Heart right ventricle (tissue), 16 donors: ENCODE measurements around the gene BHLHE41. TPM values are rescaled to one million over a fixed set of nuclear protein-coding genes. Genes with fewer than 3 reads are reported as not detected.
A peak's percentile ranks its signal among the peaks of the same experiment; 100 is the strongest.

Source experiments
- ATAC-seq, 8 donors: fragments of 200-7000 bp; cut with Tn5 transposase; one replicate each; pipeline ENCODE4 v1.9.1; 2020; ENCODE audit warnings: mild to moderate bottlenecking in 8 of 8, moderate library complexity in 8 of 8, moderate number of reproducible peaks in 1 of 8
- DNase-seq, 2 donors: peaks; one replicate each; pipeline ENCODE4 v3.0.0-alpha.2; 2020
- H3K27ac ChIP-seq, 10 donors: fragments of 200-600 bp; sonication (generic) in 2 of 10; one replicate each; pipeline versions ENCODE4 v1.5.0 to v1.8.0; 2020 to 2022; ENCODE audit warnings: mild to moderate bottlenecking in 3 of 10
- H3K27me3 ChIP-seq, 7 donors: fragments of 200-600 bp; one replicate each; pipeline ENCODE4 v1.8.0; 2021 to 2022; ENCODE audit warnings: mild to moderate bottlenecking in 2 of 7
- H3K36me3 ChIP-seq, 9 donors: fragments of 200-600 bp; sonication (generic) in 1 of 9; one replicate each; pipeline versions ENCODE4 v1.5.0 to v1.8.0; 2020 to 2022; ENCODE audit warnings: mild to moderate bottlenecking in 2 of 9
- H3K4me1 ChIP-seq, 9 donors: fragments of 200-600 bp; sonication (generic) in 1 of 9; one replicate each; pipeline versions ENCODE4 v1.5.0 to v1.8.0; 2020 to 2022; ENCODE audit warnings: mild to moderate bottlenecking in 4 of 9
- H3K4me3 ChIP-seq, 10 donors: fragments of 200-600 bp; sonication (generic) in 2 of 10; one replicate each; pipeline versions ENCODE4 v1.5.0 to v1.8.0; 2020 to 2022; ENCODE audit warnings: mild to moderate bottlenecking in 7 of 10, moderate library complexity in 2 of 10
- H3K9me3 ChIP-seq, 11 donors: fragments of 200-600 bp in 10 of 11; sonication (generic) in 2 of 11; one replicate each; pipeline versions ENCODE4 v1.5.0 to v1.8.0; 2013 to 2022; ENCODE audit warnings: mild to moderate bottlenecking in 2 of 11, control low read depth in 1 of 11, moderate library complexity in 1 of 11
- CTCF ChIP-seq, 9 donors: fragments of 200-600 bp; sonication (generic) in 2 of 9; IDR thresholded peaks; one replicate each; pipeline versions ENCODE4 v1.5.0 to v1.8.0; 2021 to 2022; ENCODE audit warnings: antibody characterized with exemption in 9 of 9, mild to moderate bottlenecking in 5 of 9, moderate library complexity in 1 of 9
- WGBS, 2 donors: extraction: QIAGEN DNeasy Blood & Tissue Kit; methylation state at CpG; one replicate each; pipeline ENCODE4 v1.1.7; 2013; ENCODE audit warnings: inconsistent platforms in 1 of 2; 5-methylcytosine and 5-hydroxymethylcytosine counted together
- intact Hi-C, 10 donors: fragments of 100-400 bp; cut with DNase I; formaldehyde crosslinking; loops; one replicate each; pipeline versions ENCODE4 v1.11.1 to v1.14.2; 2022
- long read RNA-seq, 3 donors: library from polyadenylated mRNA; unstranded; transcript quantifications; one replicate each; pipeline ENCODE4 v2.0.0, GENCODE V29; 2020 to 2021
- polyA plus RNA-seq, 2 donors: library from polyadenylated mRNA; stranded (reverse); fragments of 200-250 nt; gene quantifications; one replicate each; pipeline ENCODE4 v1.2.3, GENCODE V29; 2013
- total RNA-seq, 10 donors: library from RNA; stranded (reverse); fragmentation: NEBNext Ultra II Directional in 3 of 10; extraction: Animal tissue kit (Norgen Biotek cat#: 25700) in 3 of 10; gene quantifications; one replicate each; pipeline versions ENCODE4 v1.2.1 to v1.2.4, GENCODE V29; 2021 to 2023
- donor health status: Arrhythmogenic right ventricular cardiomyopathy.
- donor health status: ischemic (EF 13 %, LVEDD 7.1; RV severe dilation, severe dysfunction).
- donor health status: healthy with polysubstance abuse.
- donor health status: DM: no; HTN: yes; CAD: no.
- donor health status: DM: no; HTN: no; CAD: no.
- donor health status: ischemic (EF 25% LVEDD 6.9; RV normal size, moderate dysfunction).
- donor health status: ischemic (EF 25% LVEDD 5.7; RV mildly dilated, moderate dysfunction).
- donor health status: healthy.
- donor health status: DM: yes; HTN: yes; CAD: no.
- donor health status: Ischemic cardiomyopathy.
- donor health status: ischemic (EF 35%, LVEDD 5.7; RV mildly dilated, moderate dysfunction).
- donor health status: nonischemic (EF 11% LVEDD 7.7; RV severe dilation, severe dysfunction).
- donor health status: DM: yes; HTN: yes; CAD: no.
- donor health status: PGD.
- donor health status: ischemic (EF 29% LVEDD 5.4; RV normal size, mild dysfunction).
- donor health status: nonischemic (EF 23%, LVEDD 6.1; RV moderate dilation, normal function).

Gene BHLHE41
- 10 to 100 TPM in 9 of 10 donors, 1 to 10 TPM in 1; 7.8 to 80.1 (median 42.9) TPM for total RNA-seq
- polyA plus RNA-seq: 1 to 10 TPM; 5.7 to 5.8 TPM
- long read RNA-seq, donor 1, partial matches to known transcripts: 0 of 7 reads
- long read RNA-seq, donor 1, other reads (novel, unspliced or antisense): 7 of 7 reads
- long read RNA-seq, donor 2, partial matches to known transcripts: 0 of 16 reads
- long read RNA-seq, donor 2, other reads (novel, unspliced or antisense): 15 of 16 reads
- long read RNA-seq, donor 3, partial matches to known transcripts: 0 of 3 reads
- long read RNA-seq, donor 3, other reads (novel, unspliced or antisense): 3 of 3 reads

- TF ChIP-seq CTCF (IDR thresholded peaks at IDR 0.05): no peak
- Histone ChIP-seq H3K27ac (peak within 1 kb of the TSS; percentile 65 to 98 (median 93)), H3K36me3 (no peaks in the 10 kb centered on the region), H3K9me3 (no peaks in the 10 kb centered on the region), H3K4me1 (peaks cover 3 to 51% (median 25%) of the 10 kb centered on the region in 9 donors), H3K27me3 (peaks cover 0 to 92% (median 0%) of the 10 kb centered on the region in 7 donors), H3K4me3 (peak within 1 kb of the TSS; percentile 46 to 80 (median 65))
- 2 to 3% methylated on average over 45 to 54 of the region's 54 CpGs for WGBS, 2 donors
- intact Hi-C loops: loop anchor here in 8 of 10 donors (1.0 to 10.0 kb wide), 6 partner anchors 10 to 310 kb away; partner anchors contain the start of genes SSPN (in 5 of the 8) and RASSF8 (in 1 of the 8)
- peak; percentile 29 to 75 (median 64) for ATAC-seq
- DNase-seq: peak; percentile 80 to 83
These were observed at the start of gene BHLHE41 for GRCh38 chr12:26124446-26125399. Gene BHLHE41 (minus strand): TSS chr12:26125037. CDS start chr12:26124779, 258 bp downstream.

- ATAC-seq (no peak), DNase-seq (no peak)
- H3K9me3 ChIP-seq: no peaks in the 10 kb centered on the region
- no peak overlapping the region for H3K27ac ChIP-seq
- TF ChIP-seq CTCF (IDR thresholded peaks at IDR 0.05): no peak
- intact Hi-C loops: no loop called here
- H3K4me1 ChIP-seq: no peaks in the 10 kb centered on the region
- H3K4me3 ChIP-seq: no peak overlapping the region
- H3K27me3 ChIP-seq: no peaks in the 10 kb centered on the region
- 69 to 74% methylated on average over 4 of the region's 4 CpGs for WGBS, 2 donors
- H3K36me3 ChIP-seq: no peaks in the 10 kb centered on the region
These were observed 48.2 kb upstream of the BHLHE41 start for GRCh38 chr12:26172946-26173552.

- no peak overlapping the region for H3K4me3 ChIP-seq
- no peaks in the 10 kb centered on the region for H3K4me1 ChIP-seq
- H3K27me3 ChIP-seq: no peaks in the 10 kb centered on the region
- no peak for TF ChIP-seq CTCF (IDR thresholded peaks at IDR 0.05)
- DNase-seq: no peak
- intact Hi-C loops: no loop called here
- H3K9me3 ChIP-seq: no peaks in the 10 kb centered on the region
- no peak for ATAC-seq
- no peak overlapping the region for H3K27ac ChIP-seq
- H3K36me3 ChIP-seq: no peaks in the 10 kb centered on the region
- WGBS, 2 donors: 86 to 89% methylated on average over 7 of the region's 7 CpGs
These were observed 47.7 kb upstream of the BHLHE41 start for GRCh38 chr12:26172539-26172938.

- DNase-seq: no peak
- 94 to 95% methylated on average over 4 of the region's 4 CpGs for WGBS, 2 donors
- H3K4me3 ChIP-seq: no peak overlapping the region
- no peaks in the 10 kb centered on the region for H3K4me1 ChIP-seq
- H3K36me3 ChIP-seq: no peaks in the 10 kb centered on the region
- TF ChIP-seq CTCF (IDR thresholded peaks at IDR 0.05): no peak
- intact Hi-C loops: no loop called here
- ATAC-seq: no peak
- no peaks in the 10 kb centered on the region for H3K27me3 ChIP-seq
- H3K9me3 ChIP-seq: no peaks in the 10 kb centered on the region
- no peak overlapping the region for H3K27ac ChIP-seq
These were observed 47.2 kb upstream of the BHLHE41 start for GRCh38 chr12:26172013-26172412.
